ENCODE measurements around the gene TMEM207. TPM values are rescaled to one million over a fixed set of nuclear protein-coding genes. Genes with fewer than 3 reads are reported as not detected.

TMEM207 gene
- total RNA-seq, 1 experiment from 2014 or later = not detected

- TF ChIP-seq, protein P1, sequence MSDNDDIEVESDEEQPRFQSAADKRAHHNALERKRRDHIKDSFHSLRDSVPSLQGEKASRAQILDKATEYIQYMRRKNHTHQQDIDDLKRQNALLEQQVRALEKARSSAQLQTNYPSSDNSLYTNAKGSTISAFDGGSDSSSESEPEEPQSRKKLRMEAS (IDR thresholded peaks at IDR 0.05) = no peak
- TF ChIP-seq ELF1 (IDR thresholded peaks at IDR 0.05; ENCODE audit: borderline replicate concordance, low read depth) = no peak
- TF ChIP-seq CEBPB (IDR thresholded peaks at IDR 0.05; ENCODE audit: low read depth) = no peak
- TF ChIP-seq YY1 (IDR thresholded peaks at IDR 0.05; ENCODE audit: extremely low read depth, insufficient replicate concordance, low read depth, low read length) = no peak
- no peak for TF ChIP-seq CBX3 (IDR thresholded peaks at IDR 0.05; ENCODE audit: low read depth)
- TF ChIP-seq EZH2 (IDR thresholded peaks at IDR 0.05) = no peak
- TF ChIP-seq ZFX (IDR thresholded peaks at IDR 0.05) = no peak
- TF ChIP-seq EGR1 (IDR thresholded peaks at IDR 0.05; ENCODE audit: low read depth) = no peak
- no peak for TF ChIP-seq POLR2A (IDR thresholded peaks at IDR 0.05; ENCODE audit: borderline replicate concordance, extremely low read depth, insufficient read depth, insufficient read length)
Measured at GRCh38 chr3:190456770-190457169, 7.1 kb upstream of the TMEM207 start (continued).

GRCh38 chr3:190455828-190456227 lies 6.1 kb upstream of the TMEM207 start:
- Histone ChIP-seq H3K4me3 (replicated peaks in 1 of 2; ENCODE audit: low read depth in 1 of 2, low read length in 2 of 2) (no peak overlapping the region), H4K20me1 (ENCODE audit: insufficient read depth) (no peaks in the 10 kb centered on the region), H3K9me3 (ENCODE audit: control insufficient read depth in 1 of 2, insufficient read depth in 1 of 2, low read depth in 1 of 2, low read length in 2 of 2) (no peaks in the 10 kb centered on the region), H2AFZ (ENCODE audit: low read depth, low read length, poor library complexity, severe bottlenecking) (no peak overlapping the region), H3K4me1 (ENCODE audit: control insufficient read depth in 1 of 2, insufficient read depth in 2 of 2, low read length in 2 of 2) (no peaks in the 10 kb centered on the region), H3K27me3 (ENCODE audit: insufficient read depth, low read length) (no peaks in the 10 kb centered on the region), H3K27ac (ENCODE audit: low read depth, low read length) (no peak overlapping the region), H3K36me3 (ENCODE audit: control insufficient read depth in 1 of 2, insufficient read depth in 2 of 2, low read length in 2 of 2) (no peaks in the 10 kb centered on the region), H3K4me2 (ENCODE audit: low read length) (no peak overlapping the region), H3K9me2 (ENCODE audit: insufficient read depth) (no peaks in the 10 kb centered on the region), H3K9ac (ENCODE audit: low read length) (no peak overlapping the region), H3K79me2 (ENCODE audit: insufficient read depth, low read length) (no peaks in the 10 kb centered on the region)
- ChIA-PET CTCF (no interaction called here), POLR2A (no interaction called here), RAD21 (ENCODE audit: low non-redundant PET in 1 of 2, low total read pairs in 2 of 2, uncharacterized antibody in 2 of 2, unreplicated experiment in 2 of 2) (no interaction called here)
- TF ChIP-seq RAD21 (IDR thresholded peaks at IDR 0.05; ENCODE audit: low read depth) (no peak), CTCF (IDR thresholded peaks at IDR 0.05 in 2 of 3, conservative IDR thresholded peaks at IDR 0.05 in 1 of 3; ENCODE audit: borderline replicate concordance in 1 of 3, insufficient read depth in 1 of 3, low read depth in 2 of 3, low read length in 2 of 3) (no peak), SRF (IDR thresholded peaks at IDR 0.05; ENCODE audit: low read depth) (no peak), TCF7L2 (IDR thresholded peaks at IDR 0.05; ENCODE audit: borderline replicate concordance, extremely low read depth, insufficient read depth, insufficient read length) (no peak), ZBTB33 (IDR thresholded peaks at IDR 0.05; ENCODE audit: extremely low read depth, insufficient replicate concordance, low read length) (no peak), SIN3A (IDR thresholded peaks at IDR 0.05; ENCODE audit: low read depth) (no peak), SP1 (IDR thresholded peaks at IDR 0.05; ENCODE audit: low read depth) (no peak), FOSL1 (IDR thresholded peaks at IDR 0.05; ENCODE audit: low read depth) (no peak), ZFX (IDR thresholded peaks at IDR 0.05) (no peak), CBX3 (IDR thresholded peaks at IDR 0.05; ENCODE audit: low read depth) (no peak)
- TF ChIP-seq, protein P2, sequence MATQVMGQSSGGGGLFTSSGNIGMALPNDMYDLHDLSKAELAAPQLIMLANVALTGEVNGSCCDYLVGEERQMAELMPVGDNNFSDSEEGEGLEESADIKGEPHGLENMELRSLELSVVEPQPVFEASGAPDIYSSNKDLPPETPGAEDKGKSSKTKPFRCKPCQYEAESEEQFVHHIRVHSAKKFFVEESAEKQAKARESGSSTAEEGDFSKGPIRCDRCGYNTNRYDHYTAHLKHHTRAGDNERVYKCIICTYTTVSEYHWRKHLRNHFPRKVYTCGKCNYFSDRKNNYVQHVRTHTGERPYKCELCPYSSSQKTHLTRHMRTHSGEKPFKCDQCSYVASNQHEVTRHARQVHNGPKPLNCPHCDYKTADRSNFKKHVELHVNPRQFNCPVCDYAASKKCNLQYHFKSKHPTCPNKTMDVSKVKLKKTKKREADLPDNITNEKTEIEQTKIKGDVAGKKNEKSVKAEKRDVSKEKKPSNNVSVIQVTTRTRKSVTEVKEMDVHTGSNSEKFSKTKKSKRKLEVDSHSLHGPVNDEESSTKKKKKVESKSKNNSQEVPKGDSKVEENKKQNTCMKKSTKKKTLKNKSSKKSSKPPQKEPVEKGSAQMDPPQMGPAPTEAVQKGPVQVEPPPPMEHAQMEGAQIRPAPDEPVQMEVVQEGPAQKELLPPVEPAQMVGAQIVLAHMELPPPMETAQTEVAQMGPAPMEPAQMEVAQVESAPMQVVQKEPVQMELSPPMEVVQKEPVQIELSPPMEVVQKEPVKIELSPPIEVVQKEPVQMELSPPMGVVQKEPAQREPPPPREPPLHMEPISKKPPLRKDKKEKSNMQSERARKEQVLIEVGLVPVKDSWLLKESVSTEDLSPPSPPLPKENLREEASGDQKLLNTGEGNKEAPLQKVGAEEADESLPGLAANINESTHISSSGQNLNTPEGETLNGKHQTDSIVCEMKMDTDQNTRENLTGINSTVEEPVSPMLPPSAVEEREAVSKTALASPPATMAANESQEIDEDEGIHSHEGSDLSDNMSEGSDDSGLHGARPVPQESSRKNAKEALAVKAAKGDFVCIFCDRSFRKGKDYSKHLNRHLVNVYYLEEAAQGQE (IDR thresholded peaks at IDR 0.05; ENCODE audit: low read depth) = no peak
- intact Hi-C loops (cut with micrococcal nuclease) = no loop called here
- BruUV-seq (replicated peaks) = no TSS peak
- no peak for DNase-seq (ENCODE audit: low read depth, low spot score)
- ATAC-seq = no peak

Measured in HCT116 (cell line).